IPS DF 4.7 (cell line): Measurements from ENCODE around the gene PLSCR3.

Source experiments
- DNase-seq: peaks from one replicate; pipeline ENCODE4 v3.0.0-alpha.2; 2013; ENCODE audit warnings: low spot score; ENCODE audit errors: extremely low read depth

Gene PLSCR3

DNA sequence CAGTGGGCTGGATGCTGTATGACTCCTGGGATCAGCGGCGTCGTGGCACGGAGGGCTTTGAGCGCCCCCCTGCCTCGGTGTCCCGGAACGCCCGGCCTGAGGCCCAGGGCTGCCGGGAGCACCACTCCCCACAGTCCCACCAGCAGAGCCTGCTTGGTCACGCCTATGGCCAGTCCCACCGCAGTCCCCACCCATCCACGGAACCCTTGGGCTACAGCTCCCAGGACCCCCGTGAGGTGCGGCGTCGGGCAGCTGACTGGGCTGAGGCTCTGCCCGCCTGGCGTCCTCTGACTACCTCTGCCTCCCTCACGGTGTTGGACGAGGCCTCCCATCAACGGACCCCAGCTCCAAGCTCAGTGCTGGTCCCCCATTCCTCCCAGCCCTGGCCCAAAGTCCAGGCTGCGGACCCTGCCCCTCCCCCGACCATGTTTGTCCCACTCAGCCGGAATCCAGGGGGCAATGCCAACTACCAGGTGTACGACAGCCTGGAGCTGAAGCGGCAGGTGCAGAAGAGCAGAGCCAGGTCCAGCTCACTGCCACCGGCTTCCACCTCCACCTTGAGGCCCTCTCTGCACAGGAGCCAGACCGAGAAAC lies 32.7 kb upstream of the PLSCR3 start:
- no peak for DNase-seq

DNA sequence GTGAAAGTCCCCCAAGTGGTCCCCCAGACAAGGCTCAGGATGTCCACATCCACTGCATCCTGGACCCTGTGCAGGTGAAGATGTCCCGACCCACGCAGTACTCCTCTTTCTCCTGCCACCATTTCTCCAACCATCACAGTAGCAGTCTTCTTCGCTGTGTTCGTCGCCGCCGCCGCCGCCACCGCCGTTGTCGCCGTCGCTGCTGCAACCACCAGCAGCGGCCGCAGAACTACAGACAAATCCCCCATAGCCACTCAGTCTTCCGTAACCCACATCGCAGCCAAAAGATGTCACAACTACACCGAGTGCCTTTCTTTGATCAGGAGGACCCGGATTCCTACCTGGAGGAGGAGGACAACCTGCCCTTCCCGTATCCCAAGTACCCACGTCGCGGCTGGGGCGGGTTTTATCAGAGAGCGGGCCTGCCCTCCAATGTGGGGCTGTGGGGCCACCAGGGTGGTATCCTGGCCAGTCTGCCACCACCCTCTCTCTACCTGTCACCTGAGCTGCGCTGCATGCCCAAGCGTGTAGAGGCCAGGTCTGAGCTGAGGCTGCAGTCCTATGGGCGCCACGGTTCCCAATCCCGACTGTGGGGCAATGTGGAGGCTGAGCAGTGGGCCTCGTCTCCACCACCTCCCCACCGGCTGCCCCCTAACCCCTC lies 32.0 kb upstream of the PLSCR3 start:
- no peak for DNase-seq

DNA sequence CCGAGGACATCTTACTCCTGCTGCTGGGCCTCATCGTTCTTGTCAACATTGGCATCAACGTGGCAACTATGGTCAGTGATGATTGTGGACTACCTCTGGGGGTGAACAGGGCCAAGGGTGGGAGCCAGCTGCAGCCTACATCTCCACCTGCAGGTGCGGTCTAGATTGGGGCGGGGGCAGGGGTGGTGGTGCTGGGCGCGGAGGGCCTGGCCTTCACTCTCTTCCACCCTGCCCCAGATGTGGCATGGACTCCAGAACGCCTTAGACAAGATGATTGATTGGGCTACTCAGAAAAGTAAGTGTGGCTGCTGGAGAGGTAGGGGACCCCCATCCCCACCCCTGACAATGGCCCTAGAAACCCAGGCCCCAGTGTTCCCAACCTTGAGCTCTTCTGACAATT lies 31.4 kb upstream of the PLSCR3 start:
- no peak for DNase-seq

DNA sequence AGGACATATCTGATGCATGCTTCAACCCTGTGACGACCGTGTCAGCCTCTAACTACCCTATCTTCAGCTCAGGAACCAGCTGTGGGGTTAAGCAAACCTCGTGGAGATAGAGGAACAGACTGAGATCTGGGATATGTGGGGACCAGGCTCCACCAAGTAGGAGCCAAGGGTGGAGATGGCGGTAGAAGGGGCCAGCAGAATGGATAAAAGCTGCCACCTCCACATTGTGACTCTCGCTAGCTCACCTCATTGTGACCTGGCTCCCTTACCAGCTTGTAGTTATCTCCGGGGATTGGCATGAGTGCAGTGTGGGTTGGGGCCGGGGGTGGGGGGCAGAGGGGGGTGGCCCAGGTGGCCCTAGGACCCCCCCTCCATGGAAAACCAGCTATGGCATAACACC lies 31.0 kb upstream of the PLSCR3 start, which contains the start of gene SPEM2:
Gene SPEM2 (plus strand): TSS at position 301 of the 400 bp plus-strand sequence. CDS start 73 bp downstream, at position 374.
- no peak for DNase-seq

DNA sequence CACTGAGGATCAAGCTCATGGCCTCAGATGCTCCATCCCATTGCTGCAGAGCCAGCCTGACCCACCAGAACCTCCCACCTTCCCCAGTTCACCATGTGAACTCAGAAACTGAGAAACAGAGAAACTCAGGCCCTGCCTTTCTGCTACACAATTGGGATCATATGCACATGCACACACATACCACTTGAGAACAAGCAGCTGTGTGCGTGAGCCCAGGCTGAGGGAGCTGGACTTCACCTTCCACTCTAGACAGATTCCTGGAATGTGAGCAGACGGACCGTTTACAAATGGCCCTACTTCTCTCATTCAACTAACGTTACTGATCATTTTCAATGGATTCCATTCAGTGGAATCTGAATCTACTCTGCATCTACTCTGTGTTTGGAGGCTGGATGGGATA lies 29.4 kb upstream of the PLSCR3 start:
- no peak for DNase-seq

DNA sequence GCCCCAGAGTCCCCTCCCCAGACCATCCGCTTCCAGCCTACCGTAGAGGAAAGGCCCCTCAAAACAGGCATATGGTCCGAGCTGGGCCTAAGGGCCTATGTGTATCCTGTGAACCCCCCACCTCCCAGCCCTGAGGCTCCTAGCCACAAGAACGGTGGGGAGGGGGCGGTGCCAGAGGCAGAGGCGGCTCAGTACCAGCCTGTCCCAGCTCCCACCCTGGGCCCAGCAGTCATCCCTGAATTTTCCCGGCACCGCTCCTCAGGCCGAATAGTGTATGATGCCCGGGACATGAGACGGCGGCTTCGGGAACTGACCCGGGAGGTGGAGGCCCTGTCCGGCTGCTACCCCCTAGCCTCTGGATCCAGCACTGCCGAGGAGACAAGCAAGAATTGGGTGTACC lies 26.9 kb upstream of the PLSCR3 start:
- DNase-seq = no peak

DNA sequence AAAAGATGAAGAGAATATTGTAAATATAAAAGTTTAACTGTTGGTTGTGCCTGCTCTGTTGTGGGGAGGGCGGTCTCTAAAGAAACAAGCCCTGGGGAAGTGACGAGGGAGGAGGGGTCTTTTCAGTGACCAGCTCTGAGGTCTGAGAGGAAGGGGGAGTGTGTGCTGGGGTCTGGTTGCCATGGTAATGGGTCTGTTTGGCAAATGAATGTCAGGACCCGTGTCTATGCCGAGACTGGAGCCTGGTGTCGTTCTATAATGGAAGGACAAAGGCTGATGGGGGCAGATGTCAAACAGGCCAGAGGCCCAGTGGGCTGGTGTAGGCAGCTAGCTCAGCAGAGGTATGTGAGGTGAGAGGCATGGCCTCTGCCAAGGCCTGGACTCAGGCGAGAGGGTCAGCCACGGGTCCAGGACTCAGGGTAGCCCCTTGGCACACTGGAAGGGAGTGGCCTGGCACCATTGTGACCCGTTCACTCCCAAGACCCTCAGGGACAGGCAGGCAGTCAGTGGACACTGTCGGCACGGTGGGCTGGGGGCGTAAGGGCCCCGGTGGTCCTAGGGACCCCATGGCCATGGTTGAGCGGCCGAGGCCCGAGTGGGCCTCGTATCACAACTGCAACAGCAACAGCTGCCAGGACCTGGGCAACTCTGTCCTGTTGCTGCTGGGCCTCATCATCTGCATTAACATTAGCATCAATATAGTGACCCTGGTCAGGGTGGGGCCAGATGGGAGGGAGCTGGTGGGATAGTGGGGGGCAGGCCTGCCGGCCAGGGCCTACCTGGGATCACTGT lies 25.7 kb upstream of the PLSCR3 start, which contains the start of gene SPEM1:
Gene SPEM1 (plus strand): TSS at position 506 of the 792 bp plus-strand sequence. CDS start 61 bp downstream, at position 567.
- DNase-seq = no peak

DNA sequence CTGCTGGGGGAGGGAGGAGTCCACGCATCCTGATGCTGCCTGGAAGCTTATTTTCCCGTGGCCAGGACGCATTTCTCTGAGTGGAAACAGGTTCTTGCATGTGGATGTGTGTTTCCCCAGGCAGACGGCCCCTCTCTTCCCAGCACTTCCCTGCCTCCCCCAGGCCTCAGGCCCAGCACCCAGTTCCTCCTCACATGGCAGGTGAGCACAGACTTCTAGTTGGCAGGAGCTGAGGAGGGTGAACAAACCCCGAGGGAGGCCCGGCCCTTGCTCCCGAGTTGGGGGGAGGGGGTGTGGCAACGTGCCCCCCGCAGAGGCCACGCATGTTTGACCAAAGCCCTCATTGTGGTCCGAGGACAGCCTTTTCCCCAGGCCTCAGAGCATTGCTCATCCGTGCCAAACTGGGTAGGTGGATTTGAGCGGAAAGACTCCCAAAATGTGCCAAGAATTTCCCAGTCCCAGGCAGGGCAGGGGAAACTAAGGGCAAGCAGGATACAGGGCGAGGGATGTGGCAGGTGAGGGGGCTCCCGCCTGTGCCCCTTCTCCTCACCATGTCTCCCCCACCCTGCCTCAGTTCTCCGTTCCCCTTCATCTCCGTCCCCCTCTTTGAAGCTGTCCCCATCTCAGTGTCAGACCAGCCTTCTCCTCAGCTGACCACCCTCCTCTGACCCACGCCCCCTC lies 24.3 kb upstream of the PLSCR3 start:
- no peak for DNase-seq

DNA sequence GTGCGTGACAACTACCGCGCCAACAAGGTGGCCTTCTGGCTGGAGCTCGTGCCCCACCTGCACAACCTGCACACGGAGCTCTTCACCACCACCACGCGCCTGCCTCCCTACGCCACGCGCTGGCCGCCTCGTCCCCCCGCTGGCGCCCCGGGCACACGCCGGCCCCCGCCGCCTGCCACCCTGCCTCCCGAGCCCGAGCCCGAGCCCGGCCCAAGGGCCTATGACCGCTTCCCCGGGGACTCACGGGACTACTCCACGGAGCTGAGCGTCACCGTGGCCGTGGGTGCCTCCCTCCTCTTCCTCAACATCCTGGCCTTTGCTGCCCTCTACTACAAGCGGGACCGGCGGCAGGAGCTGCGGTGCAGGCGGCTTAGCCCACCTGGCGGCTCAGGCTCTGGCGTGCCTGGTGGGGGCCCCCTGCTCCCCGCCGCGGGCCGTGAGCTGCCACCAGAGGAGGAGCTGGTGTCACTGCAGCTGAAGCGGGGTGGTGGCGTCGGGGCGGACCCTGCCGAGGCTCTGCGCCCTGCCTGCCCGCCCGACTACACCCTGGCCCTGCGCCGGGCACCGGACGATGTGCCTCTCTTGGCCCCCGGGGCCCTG lies 22.8 kb upstream of the PLSCR3 start:
- no peak for DNase-seq

DNA sequence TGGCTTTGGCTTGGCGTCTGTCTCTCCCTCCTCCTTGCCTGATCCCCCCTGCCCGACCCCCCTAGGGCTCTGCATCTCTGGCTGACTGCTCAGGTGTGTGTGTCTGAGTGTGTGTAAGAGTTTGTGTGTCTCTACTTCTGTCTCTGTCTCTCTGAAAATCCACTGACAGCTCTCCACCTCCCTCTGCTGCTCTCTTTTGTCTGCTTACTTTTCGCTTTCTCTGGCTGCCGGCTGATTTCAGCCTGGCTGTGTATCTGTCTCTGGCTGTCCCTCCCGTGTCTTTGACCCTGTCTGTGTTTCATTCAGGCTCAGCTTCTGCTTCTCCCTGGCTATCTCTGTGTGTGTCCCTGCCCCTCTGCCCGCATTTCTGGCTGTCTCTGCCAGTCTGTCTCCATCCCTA lies 22.0 kb upstream of the PLSCR3 start:
- no peak for DNase-seq

DNA sequence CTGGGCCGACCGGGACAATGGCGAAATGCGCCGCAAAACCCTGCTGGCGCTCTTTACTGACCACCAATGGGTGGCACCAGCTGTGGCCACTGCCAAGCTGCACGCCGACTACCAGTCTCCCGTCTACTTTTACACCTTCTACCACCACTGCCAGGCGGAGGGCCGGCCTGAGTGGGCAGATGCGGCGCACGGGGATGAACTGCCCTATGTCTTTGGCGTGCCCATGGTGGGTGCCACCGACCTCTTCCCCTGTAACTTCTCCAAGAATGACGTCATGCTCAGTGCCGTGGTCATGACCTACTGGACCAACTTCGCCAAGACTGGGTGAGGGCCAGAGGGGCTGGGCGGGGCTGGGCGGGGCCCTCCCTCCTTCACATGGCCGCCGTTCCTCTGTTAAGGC lies 21.5 kb upstream of the PLSCR3 start:
- no peak for DNase-seq

DNA sequence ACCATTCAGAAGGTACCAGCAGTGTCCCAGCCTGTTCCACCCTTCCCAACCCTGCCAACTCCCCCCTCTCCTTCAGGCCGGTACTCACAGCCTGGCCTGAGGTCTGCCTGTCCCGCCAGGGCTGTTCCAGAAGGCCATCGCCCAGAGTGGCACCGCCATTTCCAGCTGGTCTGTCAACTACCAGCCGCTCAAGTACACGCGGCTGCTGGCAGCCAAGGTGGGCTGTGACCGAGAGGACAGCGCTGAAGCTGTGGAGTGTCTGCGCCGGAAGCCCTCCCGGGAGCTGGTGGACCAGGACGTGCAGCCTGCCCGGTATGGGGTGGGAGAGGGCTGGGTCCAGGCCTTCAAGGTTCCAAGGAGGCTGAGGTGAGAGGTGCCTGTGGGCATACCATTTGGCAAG lies 20.5 kb upstream of the PLSCR3 start:
- DNase-seq = no peak

DNA sequence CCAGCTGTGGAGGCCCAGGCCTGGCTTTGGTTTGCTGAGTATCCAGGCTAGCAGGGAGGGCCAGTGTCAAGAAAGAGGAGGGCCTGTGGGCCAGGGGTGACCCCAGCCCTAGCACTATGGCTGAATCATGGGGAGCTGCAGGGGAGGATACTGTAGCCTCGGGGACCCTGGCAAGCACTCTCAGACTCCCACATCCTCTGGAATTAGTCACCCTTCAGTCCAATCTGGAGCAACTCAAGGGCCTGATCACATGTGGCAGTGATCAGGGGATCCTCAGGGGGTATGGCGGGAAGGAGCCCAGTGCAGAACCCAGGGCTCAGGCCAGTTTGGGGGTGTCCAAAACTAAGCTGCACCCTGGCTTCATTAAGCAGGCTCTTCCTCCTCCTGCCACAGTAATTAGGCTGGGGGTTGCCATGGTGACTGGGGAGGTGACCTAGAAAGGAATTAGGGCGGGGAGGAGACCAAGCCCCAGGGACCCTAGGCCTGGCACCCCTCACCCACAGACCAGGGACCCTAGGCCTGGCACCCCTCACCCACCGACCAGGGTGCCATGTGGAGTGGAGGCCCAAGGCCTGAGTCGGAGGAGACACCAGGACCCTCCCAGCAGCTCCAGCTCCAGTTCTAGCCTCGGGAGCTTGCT lies 19.1 kb upstream of the PLSCR3 start:
- DNase-seq = no peak

DNA sequence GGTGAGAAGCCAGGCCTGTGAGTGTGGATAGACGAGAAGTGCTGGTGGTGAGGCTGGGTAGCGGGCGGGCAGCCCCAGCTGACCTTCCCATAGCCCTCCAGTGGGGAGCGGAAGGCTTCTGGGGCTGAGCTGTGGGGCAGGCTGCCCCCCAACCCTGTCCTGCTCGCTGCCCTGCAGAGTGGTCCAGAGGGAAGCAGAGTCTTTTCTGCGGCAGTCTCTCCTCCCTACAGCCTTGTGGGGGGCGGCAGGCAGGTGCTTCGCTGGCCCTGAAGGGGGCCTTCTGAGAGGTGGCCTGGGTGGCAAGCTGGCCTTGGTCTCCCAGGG lies 17.1 kb upstream of the PLSCR3 start:
- no peak for DNase-seq

DNA sequence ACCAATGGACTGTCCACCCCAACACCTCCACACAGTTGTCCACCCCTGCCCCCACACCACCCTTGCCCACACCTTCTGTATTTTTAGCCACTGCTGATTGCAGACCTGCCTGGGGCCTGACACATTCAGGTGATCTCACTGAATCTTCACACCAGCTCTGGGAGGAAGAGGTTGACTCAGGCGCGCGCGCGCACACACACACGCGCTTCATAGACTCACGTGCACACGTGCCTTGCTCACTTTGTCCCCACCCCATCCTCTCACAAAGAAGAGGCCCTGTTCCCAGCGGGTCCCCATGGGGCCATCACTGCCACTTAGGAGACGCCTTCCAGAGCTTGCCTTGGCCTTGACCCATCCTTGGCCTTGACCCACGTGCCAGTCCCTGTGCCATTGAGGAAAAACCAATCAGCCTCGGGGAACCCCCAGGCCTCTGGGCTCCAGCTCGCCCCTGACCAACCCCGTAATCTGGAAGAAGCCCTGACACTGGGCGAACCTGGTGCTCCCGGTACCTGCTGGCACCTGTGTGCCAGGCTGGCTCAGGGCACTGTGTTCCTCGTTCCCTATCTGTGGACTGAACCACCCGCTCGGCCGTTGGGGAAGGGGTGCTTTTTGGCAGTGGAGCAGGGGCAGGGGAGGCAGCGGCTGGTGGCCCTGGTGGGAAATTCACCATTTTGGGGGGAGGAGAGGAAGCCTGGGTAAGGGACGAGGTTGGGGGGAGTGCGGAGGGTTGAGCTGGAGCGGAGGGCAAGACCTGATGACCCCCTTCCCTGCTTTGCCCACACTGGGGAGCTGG lies 16.5 kb upstream of the PLSCR3 start:
- no peak for DNase-seq

DNA sequence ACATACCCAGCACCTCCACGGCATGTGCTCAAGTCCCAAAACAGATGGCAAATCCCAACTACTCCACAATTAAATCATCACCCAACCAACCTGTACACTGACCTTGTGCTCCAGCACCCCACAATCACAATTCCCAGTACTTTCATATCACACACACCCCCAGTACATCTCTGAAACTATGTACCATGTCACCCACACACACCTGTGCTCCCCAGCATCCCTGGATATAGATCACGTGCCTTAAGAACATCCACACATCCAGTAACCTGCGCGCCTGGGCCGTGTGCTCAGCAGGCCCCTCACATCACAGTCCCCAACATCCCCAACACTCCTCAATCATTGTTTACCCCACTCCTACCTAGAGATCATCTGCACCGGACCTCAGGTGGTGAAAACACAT lies 15.4 kb upstream of the PLSCR3 start:
- no peak for DNase-seq

DNA sequence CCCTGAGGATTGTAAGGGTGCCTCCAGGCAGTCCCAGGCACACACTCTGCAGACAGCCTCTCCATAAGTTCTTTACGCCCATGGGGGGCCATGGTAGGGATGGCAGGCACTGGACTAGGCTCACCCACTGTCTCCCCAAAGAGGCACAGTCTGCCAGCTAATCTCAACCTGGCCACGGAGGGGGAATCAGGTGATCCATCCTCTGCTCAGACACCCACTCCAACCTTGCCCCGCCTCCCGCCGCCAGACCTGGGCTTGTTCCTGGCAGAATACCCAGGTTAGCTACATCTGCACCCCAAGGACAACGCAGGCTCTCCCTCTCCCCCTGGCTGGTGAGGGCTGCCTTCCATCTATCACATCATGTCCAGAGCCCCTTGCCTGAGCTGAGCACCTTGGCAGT lies 14.5 kb upstream of the PLSCR3 start:
- no peak for DNase-seq

DNA sequence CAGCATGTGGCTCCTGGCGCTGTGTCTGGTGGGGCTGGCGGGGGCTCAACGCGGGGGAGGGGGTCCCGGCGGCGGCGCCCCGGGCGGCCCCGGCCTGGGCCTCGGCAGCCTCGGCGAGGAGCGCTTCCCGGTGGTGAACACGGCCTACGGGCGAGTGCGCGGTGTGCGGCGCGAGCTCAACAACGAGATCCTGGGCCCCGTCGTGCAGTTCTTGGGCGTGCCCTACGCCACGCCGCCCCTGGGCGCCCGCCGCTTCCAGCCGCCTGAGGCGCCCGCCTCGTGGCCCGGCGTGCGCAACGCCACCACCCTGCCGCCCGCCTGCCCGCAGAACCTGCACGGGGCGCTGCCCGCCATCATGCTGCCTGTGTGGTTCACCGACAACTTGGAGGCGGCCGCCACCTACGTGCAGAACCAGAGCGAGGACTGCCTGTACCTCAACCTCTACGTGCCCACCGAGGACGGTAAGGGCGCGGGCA lies 14.0 kb upstream of the PLSCR3 start:
- no peak for DNase-seq

DNA sequence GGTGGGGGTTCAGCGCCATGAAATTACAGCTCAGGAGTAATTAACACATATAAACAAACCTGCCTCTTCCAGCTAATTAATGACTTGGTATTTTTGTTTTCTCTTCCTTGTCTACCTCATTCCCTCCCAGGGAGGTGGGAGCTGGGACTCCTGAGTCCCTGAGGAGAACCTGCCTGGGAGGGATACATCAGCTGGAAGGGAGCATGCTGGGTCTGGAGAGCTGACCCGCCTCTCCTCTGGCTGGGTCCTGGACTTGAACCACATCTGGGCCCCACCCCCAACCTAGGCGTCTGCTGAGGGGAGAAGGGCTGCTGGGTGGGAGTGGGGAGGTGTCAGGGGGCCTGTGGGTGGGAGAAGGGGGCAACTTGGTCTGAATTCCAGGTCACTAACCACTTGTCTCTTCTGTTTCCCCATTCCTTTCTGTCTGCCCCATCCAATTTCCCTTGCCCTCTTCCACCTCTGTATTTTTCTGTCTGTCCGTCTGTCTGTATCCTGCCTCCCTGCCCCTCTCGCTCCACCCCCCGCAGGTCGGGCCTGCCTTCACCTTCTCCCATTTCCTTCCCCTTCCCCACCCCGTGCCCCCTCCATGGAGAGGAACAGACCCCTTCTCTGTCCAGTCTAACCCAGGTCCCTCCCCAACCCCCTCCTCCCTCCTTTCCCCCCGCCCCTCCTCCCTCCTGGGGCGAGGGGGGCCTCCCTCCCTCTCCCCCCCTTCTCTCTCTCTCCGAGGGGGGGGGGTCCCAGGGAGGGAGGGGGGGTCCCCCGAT lies 13.3 kb upstream of the PLSCR3 start, which contains the start of gene NLGN2:
Gene NLGN2 (plus strand): TSS at position 361 of the 767 bp plus-strand sequence. CDS start 411 bp downstream, outside the sequence.
- DNase-seq = no peak
